Esophagus squamous epithelium (tissue), 5 donors: ENCODE data around the gene WDR36. TPM values are rescaled to one million over a fixed set of nuclear protein-coding genes. Genes with fewer than 3 reads are reported as not detected.

Source experiments
- DNase-seq: peaks from one replicate; lab custom pipeline; 2025; lab: John Stamatoyannopoulos, UW
- H3K27ac ChIP-seq, 4 donors: fragments of 200-600 bp; sonication (generic); one replicate each; pipeline ENCODE4 v1.5.1; 2016 to 2019; ENCODE audit warnings: mild to moderate bottlenecking in 1 of 4
- H3K27me3 ChIP-seq, 4 donors: fragments of 200-600 bp; sonication (generic); 1 replicate in 3 of 4; 2 replicates in 1 of 4; pipeline versions ENCODE4 v1.5.1 to v1.6.0; 2017 to 2021; ENCODE audit warnings: antibody characterized with exemption in 1 of 4
- H3K36me3 ChIP-seq, 3 donors: fragments of 200-600 bp; sonication (generic); one replicate each; pipeline ENCODE4 v1.5.1; 2016 to 2019
- H3K4me1 ChIP-seq, 3 donors: fragments of 200-600 bp; sonication (generic); one replicate each; pipeline ENCODE4 v1.5.1; 2017 to 2019
- H3K4me3 ChIP-seq, 4 donors: fragments of 200-600 bp; sonication (generic); 1 replicate in 3 of 4; 2 replicates in 1 of 4; pipeline ENCODE4 v1.5.1; 2016 to 2019; ENCODE audit warnings: mild to moderate bottlenecking in 2 of 4, moderate library complexity in 1 of 4
- H3K9me3 ChIP-seq, 3 donors: fragments of 200-600 bp; sonication (generic); one replicate each; pipeline ENCODE4 v1.5.1; 2016 to 2019
- CTCF ChIP-seq, 6 experiments: fragments of 450-650 bp in 4 of 6; fragments of 200-600 bp in 2 of 6; sonication (generic) in 2 of 6; IDR thresholded peaks; one replicate each; pipeline ENCODE4 v1.5.1; 2016 to 2019; ENCODE audit warnings: antibody characterized with exemption in 6 of 6, mild to moderate bottlenecking in 4 of 6, moderate library complexity in 4 of 6
- POLR2A ChIP-seq, 4 donors: fragments of 450-650 bp; IDR thresholded peaks; one replicate each; pipeline ENCODE4 v1.6.1; 2017; ENCODE audit warnings: antibody characterized with exemption in 4 of 4, mild to moderate bottlenecking in 4 of 4, moderate library complexity in 3 of 4
- WGBS, 2 donors: methylation state at CpG; one replicate each; pipeline ENCODE4 v1.1.5; 2018; 5-methylcytosine and 5-hydroxymethylcytosine counted together
- intact Hi-C: fragments of 100-400 bp; cut with DNase I; formaldehyde crosslinking; loops from one replicate; pipeline ENCODE4 v1.15.0; 2022
- total RNA-seq, 4 donors: library from RNA; depleted of rRNA; stranded (reverse); fragments of >200 nt; gene quantifications; one replicate each; pipeline ENCODE4 v1.1.0, GENCODE V29; 2016
- donor health status: DM: yes; HTN: yes; CAD: no.

The WDR36 gene
- total RNA-seq: 10 to 100 TPM; 13.7 to 42.5 (median 28.3) TPM

GRCh38 chr5:111092062-111092853, at the start of gene WDR36:
TSS of gene WDR36 (plus strand) at chr5:111092348. CDS start at chr5:111092457, 109 bp downstream.
- TF ChIP-seq CTCF (IDR thresholded peaks at IDR 0.05) (peak in 1 of 6 experiments; percentile 29), POLR2A (IDR thresholded peaks at IDR 0.05) (peak in 1 of 4 donors; percentile 44)
- peak; percentile 47 for DNase-seq
- H3K36me3 ChIP-seq: peaks cover 0 to 23% (median 0%) of the 10 kb centered on the region in 3 donors
- H3K4me1 ChIP-seq: peaks cover 0 to 31% (median 20%) of the 10 kb centered on the region in 3 donors
- peak within 1 kb of the TSS; percentile 77 to 87 (median 82) for H3K27ac ChIP-seq
- H3K27me3 ChIP-seq: no peaks in the 10 kb centered on the region
- intact Hi-C loops: no loop called here
- 1 to 2% methylated on average over 32 to 33 of the region's 50 CpGs for WGBS, 2 donors
- no peaks in the 10 kb centered on the region for H3K9me3 ChIP-seq
- peak within 1 kb of the TSS; percentile 58 to 92 (median 78) for H3K4me3 ChIP-seq

GRCh38 chr5:111043712-111044506, 48.2 kb upstream of the WDR36 start:
- no peak for TF ChIP-seq POLR2A (IDR thresholded peaks at IDR 0.05)
- no peak for TF ChIP-seq CTCF (IDR thresholded peaks at IDR 0.05)
- WGBS, 2 donors: 61 to 62% methylated on average over 5 of the region's 5 CpGs
- Histone ChIP-seq H3K9me3 (no peaks in the 10 kb centered on the region), H3K27me3 (no peaks in the 10 kb centered on the region), H3K36me3 (no peaks in the 10 kb centered on the region), H3K4me3 (no peak overlapping the region), H3K27ac (no peak overlapping the region), H3K4me1 (no peaks in the 10 kb centered on the region)
- no peak for DNase-seq
- intact Hi-C loops: no loop called here

GRCh38 chr5:111058064-111058463, 34.1 kb upstream of the WDR36 start:
- Histone ChIP-seq H3K9me3 (no peaks in the 10 kb centered on the region), H3K4me1 (no peaks in the 10 kb centered on the region), H3K27ac (no peak overlapping the region), H3K27me3 (no peaks in the 10 kb centered on the region), H3K36me3 (no peaks in the 10 kb centered on the region), H3K4me3 (no peak overlapping the region)
- intact Hi-C loops: no loop called here
- TF ChIP-seq CTCF (IDR thresholded peaks at IDR 0.05) (no peak), POLR2A (IDR thresholded peaks at IDR 0.05) (no peak)
- no peak for DNase-seq

- no peak for TF ChIP-seq CTCF (IDR thresholded peaks at IDR 0.05)
- TF ChIP-seq POLR2A (IDR thresholded peaks at IDR 0.05): no peak
- intact Hi-C loops: no loop called here
- DNase-seq: no peak
- Histone ChIP-seq H3K27ac (no peak overlapping the region), H3K4me1 (no peaks in the 10 kb centered on the region), H3K9me3 (no peaks in the 10 kb centered on the region), H3K27me3 (no peaks in the 10 kb centered on the region), H3K4me3 (no peak overlapping the region), H3K36me3 (no peaks in the 10 kb centered on the region)
- 100% methylated on average over 1 to 2 of the region's 2 CpGs for WGBS, 2 donors
Observed at GRCh38 chr5:111060169-111060568, 32.0 kb upstream of the WDR36 start.

GRCh38 chr5:111061618-111062017, 30.5 kb upstream of the WDR36 start:
- Histone ChIP-seq H3K4me3 (no peak overlapping the region), H3K9me3 (no peaks in the 10 kb centered on the region), H3K27ac (no peak overlapping the region), H3K4me1 (peaks cover 0 to 13% (median 10%) of the 10 kb centered on the region in 3 donors), H3K27me3 (no peaks in the 10 kb centered on the region), H3K36me3 (no peaks in the 10 kb centered on the region)
- intact Hi-C loops: no loop called here
- no peak for DNase-seq
- TF ChIP-seq POLR2A (IDR thresholded peaks at IDR 0.05) (no peak), CTCF (IDR thresholded peaks at IDR 0.05) (no peak)
